ENCODE results near the gene MTPN.

DNA sequence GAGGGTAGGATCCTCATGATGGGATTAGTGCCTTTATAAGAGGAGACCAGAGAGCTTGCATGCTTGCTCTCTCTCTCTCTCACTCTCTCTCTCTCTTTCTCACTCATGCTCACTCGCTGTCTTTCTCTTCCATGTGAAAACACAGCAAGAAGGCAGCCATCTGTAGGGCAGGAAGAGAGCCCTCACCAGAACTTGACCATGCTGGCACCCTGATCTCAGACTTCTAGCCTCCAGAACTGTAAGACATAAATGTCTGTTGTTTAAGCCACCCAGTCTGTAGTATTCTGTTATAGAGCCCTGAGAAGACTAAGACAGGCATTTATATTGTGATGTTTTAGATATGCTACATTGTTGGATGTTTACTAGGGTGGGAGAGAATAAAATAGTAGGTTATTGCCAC, 43.4 kb upstream of the MTPN start:
- TF ChIP-seq, protein P1, sequence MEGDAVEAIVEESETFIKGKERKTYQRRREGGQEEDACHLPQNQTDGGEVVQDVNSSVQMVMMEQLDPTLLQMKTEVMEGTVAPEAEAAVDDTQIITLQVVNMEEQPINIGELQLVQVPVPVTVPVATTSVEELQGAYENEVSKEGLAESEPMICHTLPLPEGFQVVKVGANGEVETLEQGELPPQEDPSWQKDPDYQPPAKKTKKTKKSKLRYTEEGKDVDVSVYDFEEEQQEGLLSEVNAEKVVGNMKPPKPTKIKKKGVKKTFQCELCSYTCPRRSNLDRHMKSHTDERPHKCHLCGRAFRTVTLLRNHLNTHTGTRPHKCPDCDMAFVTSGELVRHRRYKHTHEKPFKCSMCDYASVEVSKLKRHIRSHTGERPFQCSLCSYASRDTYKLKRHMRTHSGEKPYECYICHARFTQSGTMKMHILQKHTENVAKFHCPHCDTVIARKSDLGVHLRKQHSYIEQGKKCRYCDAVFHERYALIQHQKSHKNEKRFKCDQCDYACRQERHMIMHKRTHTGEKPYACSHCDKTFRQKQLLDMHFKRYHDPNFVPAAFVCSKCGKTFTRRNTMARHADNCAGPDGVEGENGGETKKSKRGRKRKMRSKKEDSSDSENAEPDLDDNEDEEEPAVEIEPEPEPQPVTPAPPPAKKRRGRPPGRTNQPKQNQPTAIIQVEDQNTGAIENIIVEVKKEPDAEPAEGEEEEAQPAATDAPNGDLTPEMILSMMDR (IDR thresholded peaks at IDR 0.05): no peak
- no peak for TF ChIP-seq POLR2AphosphoS5 (IDR thresholded peaks at IDR 0.05)

Data from gastroesophageal sphincter (tissue), 3 donors.